Gastroesophageal sphincter (tissue), 3 donors: ENCODE data around the gene FAM43A.

Experiments used
- POLR2A ChIP-seq, 2 donors: fragments of 450-650 bp; IDR thresholded peaks; one replicate each; pipeline ENCODE4 v1.6.1; 2017; ENCODE audit warnings: antibody characterized with exemption in 2 of 2, mild to moderate bottlenecking in 2 of 2, moderate library complexity in 1 of 2
- POLR2AphosphoS5 ChIP-seq: sonication (generic); formaldehyde crosslinking; IDR thresholded peaks from one replicate; pipeline ENCODE4 v1.6.1; 2017; ENCODE audit warnings: antibody characterized with exemption
- TF ChIP-seq, protein P1 (sequence below), 4 experiments: fragments of 200-600 bp in 2 of 4; fragments of 450-650 bp in 2 of 4; sonication (generic) in 1 of 4; IDR thresholded peaks; one replicate each; pipeline ENCODE4 v1.5.1; 2017 to 2019; ENCODE audit warnings: antibody characterized with exemption in 4 of 4, mild to moderate bottlenecking in 2 of 4, moderate library complexity in 2 of 4

GRCh38 chr3:194702545-194702944 is 16.9 kb downstream of the FAM43A start:
- TF ChIP-seq, protein P1, sequence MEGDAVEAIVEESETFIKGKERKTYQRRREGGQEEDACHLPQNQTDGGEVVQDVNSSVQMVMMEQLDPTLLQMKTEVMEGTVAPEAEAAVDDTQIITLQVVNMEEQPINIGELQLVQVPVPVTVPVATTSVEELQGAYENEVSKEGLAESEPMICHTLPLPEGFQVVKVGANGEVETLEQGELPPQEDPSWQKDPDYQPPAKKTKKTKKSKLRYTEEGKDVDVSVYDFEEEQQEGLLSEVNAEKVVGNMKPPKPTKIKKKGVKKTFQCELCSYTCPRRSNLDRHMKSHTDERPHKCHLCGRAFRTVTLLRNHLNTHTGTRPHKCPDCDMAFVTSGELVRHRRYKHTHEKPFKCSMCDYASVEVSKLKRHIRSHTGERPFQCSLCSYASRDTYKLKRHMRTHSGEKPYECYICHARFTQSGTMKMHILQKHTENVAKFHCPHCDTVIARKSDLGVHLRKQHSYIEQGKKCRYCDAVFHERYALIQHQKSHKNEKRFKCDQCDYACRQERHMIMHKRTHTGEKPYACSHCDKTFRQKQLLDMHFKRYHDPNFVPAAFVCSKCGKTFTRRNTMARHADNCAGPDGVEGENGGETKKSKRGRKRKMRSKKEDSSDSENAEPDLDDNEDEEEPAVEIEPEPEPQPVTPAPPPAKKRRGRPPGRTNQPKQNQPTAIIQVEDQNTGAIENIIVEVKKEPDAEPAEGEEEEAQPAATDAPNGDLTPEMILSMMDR (IDR thresholded peaks at IDR 0.05): no peak
- no peak for TF ChIP-seq POLR2A (IDR thresholded peaks at IDR 0.05)
- no peak for TF ChIP-seq POLR2AphosphoS5
